Measurements from ENCODE around the gene CCL26. TPM values are rescaled to one million over a fixed set of nuclear protein-coding genes. Genes with fewer than 3 reads are reported as not detected.

The CCL26 gene, protein sequence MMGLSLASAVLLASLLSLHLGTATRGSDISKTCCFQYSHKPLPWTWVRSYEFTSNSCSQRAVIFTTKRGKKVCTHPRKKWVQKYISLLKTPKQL
- total RNA-seq = 0.89 TPM in 1 of 2 replicates, not detected in the other

- H3K27me3 Mint-ChIP-seq (ENCODE audit: low read depth) = no peaks in the 10 kb centered on the region
- H3K27ac Mint-ChIP-seq = no peak within 1 kb of the TSS
- no peaks in the 10 kb centered on the region for H3K9me3 Mint-ChIP-seq
- DNase-seq (ENCODE audit: low spot score) = no peak
- intact Hi-C loops (cut with micrococcal nuclease) = no loop called here
- H3K36me3 Mint-ChIP-seq (ENCODE audit: low read depth) = no peaks in the 10 kb centered on the region
- no peak within 1 kb of the TSS for H3K4me3 Mint-ChIP-seq (ENCODE audit: low read depth)
- H3K4me1 Mint-ChIP-seq (ENCODE audit: low read depth) = peaks cover 18% of the 10 kb centered on the region
These were observed at the start of gene CCL26 for GRCh38 chr7:75772081-75773077. TSS of gene CCL26 (minus strand) at chr7:75772211. CDS start at chr7:75772176, 35 bp downstream.

- Mint-ChIP-seq H3K27ac (no peak overlapping the region), H3K36me3 (ENCODE audit: low read depth) (no peaks in the 10 kb centered on the region), H3K4me3 (ENCODE audit: low read depth) (no peak overlapping the region), H3K4me1 (ENCODE audit: low read depth) (peaks cover 3% of the 10 kb centered on the region), H3K9me3 (no peaks in the 10 kb centered on the region), H3K27me3 (ENCODE audit: low read depth) (no peaks in the 10 kb centered on the region)
- intact Hi-C loops (cut with micrococcal nuclease) = no loop called here
- no peak for DNase-seq (ENCODE audit: low spot score)
These were observed 48.7 kb upstream of the CCL26 start for GRCh38 chr7:75820688-75821087.

GRCh38 chr7:75819711-75820110 lies 47.7 kb upstream of the CCL26 start:
- H3K4me3 Mint-ChIP-seq (ENCODE audit: low read depth) = no peak overlapping the region
- DNase-seq (ENCODE audit: low spot score) = no peak
- no peaks in the 10 kb centered on the region for H3K27me3 Mint-ChIP-seq (ENCODE audit: low read depth)
- H3K36me3 Mint-ChIP-seq (ENCODE audit: low read depth) = no peaks in the 10 kb centered on the region
- intact Hi-C loops (cut with micrococcal nuclease) = no loop called here
- peaks cover 3% of the 10 kb centered on the region for H3K4me1 Mint-ChIP-seq (ENCODE audit: low read depth)
- no peaks in the 10 kb centered on the region for H3K9me3 Mint-ChIP-seq
- no peak overlapping the region for H3K27ac Mint-ChIP-seq

GRCh38 chr7:75818472-75818871 lies 46.5 kb upstream of the CCL26 start:
- Mint-ChIP-seq H3K27me3 (ENCODE audit: low read depth) (no peaks in the 10 kb centered on the region), H3K27ac (no peak overlapping the region), H3K36me3 (ENCODE audit: low read depth) (no peaks in the 10 kb centered on the region), H3K4me1 (ENCODE audit: low read depth) (peaks cover 3% of the 10 kb centered on the region), H3K4me3 (ENCODE audit: low read depth) (no peak overlapping the region), H3K9me3 (no peaks in the 10 kb centered on the region)
- DNase-seq (ENCODE audit: low spot score) = no peak
- intact Hi-C loops (cut with micrococcal nuclease) = no loop called here

DNA sequence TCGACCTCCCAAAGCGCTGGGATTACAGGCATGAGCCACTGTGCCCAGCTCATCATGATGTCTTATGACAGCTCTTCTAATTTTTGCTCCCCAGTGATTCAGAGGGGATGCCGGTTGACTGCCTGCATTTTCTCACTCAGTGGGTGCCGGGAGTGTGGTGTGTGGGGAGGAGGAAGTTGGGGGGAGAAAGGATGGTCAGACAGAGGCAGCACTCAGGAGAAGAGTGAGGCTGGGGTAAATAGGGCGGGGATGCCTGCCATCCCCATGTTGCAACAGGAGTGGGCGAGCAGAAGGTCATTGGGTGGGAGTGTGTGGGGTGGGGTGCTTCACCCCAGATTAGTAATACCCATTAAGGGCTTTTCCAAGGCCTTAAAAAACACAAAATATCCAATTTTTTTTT lies 45.1 kb upstream of the CCL26 start:
- Mint-ChIP-seq H3K36me3 (ENCODE audit: low read depth) (no peaks in the 10 kb centered on the region), H3K27me3 (ENCODE audit: low read depth) (peaks cover 1% of the 10 kb centered on the region), H3K4me3 (ENCODE audit: low read depth) (no peak overlapping the region), H3K4me1 (ENCODE audit: low read depth) (peaks cover 3% of the 10 kb centered on the region), H3K9me3 (no peaks in the 10 kb centered on the region), H3K27ac (peak overlapping the region; percentile 61)
- DNase-seq (ENCODE audit: low spot score) = no peak
- intact Hi-C loops (cut with micrococcal nuclease) = no loop called here

DNA sequence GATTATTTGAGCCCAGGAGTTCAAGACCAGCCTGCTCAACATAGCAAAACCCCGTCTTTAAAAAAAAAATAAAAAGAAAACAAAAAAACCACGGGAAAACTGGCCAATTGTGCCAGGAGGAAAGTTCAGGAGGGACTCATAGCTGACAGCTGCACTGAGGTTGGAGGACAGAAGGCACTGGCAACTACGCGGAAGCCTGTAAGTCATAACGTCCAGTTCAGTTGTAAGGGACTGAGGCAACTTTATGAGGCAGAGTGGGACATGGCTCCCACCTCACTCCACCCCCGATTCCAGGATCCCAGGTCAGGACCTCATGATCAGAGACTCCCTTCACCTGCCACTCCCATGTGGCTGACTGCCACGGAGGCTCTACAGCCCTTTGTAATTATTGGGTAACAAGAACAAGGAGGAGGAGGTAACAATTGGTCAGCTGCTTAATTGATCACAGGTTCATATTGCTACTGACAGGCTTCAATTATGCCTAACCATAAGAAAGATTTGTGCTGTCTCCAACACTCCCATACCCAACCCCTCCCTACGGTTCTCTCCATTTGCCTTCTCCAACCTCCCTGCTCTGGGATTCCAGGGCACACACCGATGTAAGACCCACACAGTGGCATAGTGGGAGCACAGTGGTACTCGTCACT lies 43.5 kb upstream of the CCL26 start:
- no peaks in the 10 kb centered on the region for H3K9me3 Mint-ChIP-seq
- no peak overlapping the region for H3K4me3 Mint-ChIP-seq (ENCODE audit: low read depth)
- intact Hi-C loops (cut with micrococcal nuclease) = no loop called here
- H3K27me3 Mint-ChIP-seq (ENCODE audit: low read depth) = peaks cover 1% of the 10 kb centered on the region
- H3K4me1 Mint-ChIP-seq (ENCODE audit: low read depth) = peaks cover 3% of the 10 kb centered on the region
- no peak overlapping the region for H3K27ac Mint-ChIP-seq
- H3K36me3 Mint-ChIP-seq (ENCODE audit: low read depth) = no peaks in the 10 kb centered on the region
- no peak for DNase-seq (ENCODE audit: low spot score)

GRCh38 chr7:75814407-75814947 lies 42.5 kb upstream of the CCL26 start:
- no peaks in the 10 kb centered on the region for H3K36me3 Mint-ChIP-seq (ENCODE audit: low read depth)
- H3K27me3 Mint-ChIP-seq (ENCODE audit: low read depth) = peaks cover 1% of the 10 kb centered on the region

GRCh38 chr7:75813781-75814236 lies 41.8 kb upstream of the CCL26 start, which contains the start of gene CCL24:
TSS of gene CCL24 (minus strand) at chr7:75813806. CDS start at chr7:75813715, 91 bp downstream.
- no peaks in the 10 kb centered on the region for H3K36me3 Mint-ChIP-seq (ENCODE audit: low read depth)
- no peak within 1 kb of the TSS for H3K4me3 Mint-ChIP-seq (ENCODE audit: low read depth)
- DNase-seq (ENCODE audit: low spot score) = no peak
- intact Hi-C loops (cut with micrococcal nuclease) = no loop called here
- H3K4me1 Mint-ChIP-seq (ENCODE audit: low read depth) = peaks cover 3% of the 10 kb centered on the region
- H3K27ac Mint-ChIP-seq = no peak within 1 kb of the TSS
- H3K27me3 Mint-ChIP-seq (ENCODE audit: low read depth) = peaks cover 1% of the 10 kb centered on the region
- H3K9me3 Mint-ChIP-seq = no peaks in the 10 kb centered on the region

More at GRCh38 chr7:75814407-75814947, 42.5 kb upstream of the CCL26 start:
- Mint-ChIP-seq H3K4me1 (ENCODE audit: low read depth) (peaks cover 3% of the 10 kb centered on the region), H3K9me3 (no peaks in the 10 kb centered on the region), H3K27ac (no peak overlapping the region), H3K4me3 (ENCODE audit: low read depth) (no peak overlapping the region)
- intact Hi-C loops (cut with micrococcal nuclease) = no loop called here
- no peak for DNase-seq (ENCODE audit: low spot score)

- peaks cover 1% of the 10 kb centered on the region for H3K27me3 Mint-ChIP-seq (ENCODE audit: low read depth)
- peaks cover 2% of the 10 kb centered on the region for H3K9me3 Mint-ChIP-seq
- no peak overlapping the region for H3K27ac Mint-ChIP-seq
- intact Hi-C loops (cut with micrococcal nuclease) = no loop called here
- no peak overlapping the region for H3K4me3 Mint-ChIP-seq (ENCODE audit: low read depth)
- peaks cover 3% of the 10 kb centered on the region for H3K4me1 Mint-ChIP-seq (ENCODE audit: low read depth)
- DNase-seq (ENCODE audit: low spot score) = no peak
- no peaks in the 10 kb centered on the region for H3K36me3 Mint-ChIP-seq (ENCODE audit: low read depth)
These were observed 41.1 kb upstream of the CCL26 start for GRCh38 chr7:75813084-75813483.

GRCh38 chr7:75811894-75812678 lies 40.1 kb upstream of the CCL26 start:
- H3K4me3 Mint-ChIP-seq (ENCODE audit: low read depth) = no peak overlapping the region
- H3K36me3 Mint-ChIP-seq (ENCODE audit: low read depth) = no peaks in the 10 kb centered on the region

GRCh38 chr7:75809396-75809795 lies 37.4 kb upstream of the CCL26 start:
- H3K27me3 Mint-ChIP-seq (ENCODE audit: low read depth) = peaks cover 1% of the 10 kb centered on the region
- H3K9me3 Mint-ChIP-seq = peaks cover 18% of the 10 kb centered on the region
- no peaks in the 10 kb centered on the region for H3K4me1 Mint-ChIP-seq (ENCODE audit: low read depth)
- intact Hi-C loops (cut with micrococcal nuclease) = no loop called here
- H3K4me3 Mint-ChIP-seq (ENCODE audit: low read depth) = no peak overlapping the region
- H3K27ac Mint-ChIP-seq = no peak overlapping the region
- no peak for DNase-seq (ENCODE audit: low spot score)
- no peaks in the 10 kb centered on the region for H3K36me3 Mint-ChIP-seq (ENCODE audit: low read depth)

More at GRCh38 chr7:75811894-75812678, 40.1 kb upstream of the CCL26 start:
- peaks cover 1% of the 10 kb centered on the region for H3K4me1 Mint-ChIP-seq (ENCODE audit: low read depth)
- no peak overlapping the region for H3K27ac Mint-ChIP-seq
- peaks cover 11% of the 10 kb centered on the region for H3K9me3 Mint-ChIP-seq
- DNase-seq (ENCODE audit: low spot score) = no peak
- intact Hi-C loops (cut with micrococcal nuclease) = no loop called here
- peaks cover 1% of the 10 kb centered on the region for H3K27me3 Mint-ChIP-seq (ENCODE audit: low read depth)

DNA sequence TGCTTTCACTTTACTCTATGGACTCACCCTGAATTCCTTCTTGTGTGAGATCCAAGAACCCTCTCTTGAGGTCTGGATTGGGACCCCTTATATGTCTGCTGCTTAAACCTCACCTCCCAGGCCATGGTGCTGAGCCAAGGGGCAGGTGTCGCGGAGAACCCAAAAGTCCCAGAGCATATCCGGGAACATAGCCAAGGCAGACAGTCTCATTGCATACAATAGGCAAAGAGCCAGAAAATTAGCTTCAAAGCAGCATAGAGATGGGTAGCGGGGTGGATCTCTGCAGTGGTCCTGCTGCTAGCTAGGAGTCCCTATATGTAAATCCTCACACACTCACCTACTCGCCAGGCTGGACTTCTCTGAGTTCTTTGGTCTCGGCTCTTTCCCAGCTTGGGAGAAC lies 36.1 kb upstream of the CCL26 start:
- Mint-ChIP-seq H3K4me1 (ENCODE audit: low read depth) (no peaks in the 10 kb centered on the region), H3K36me3 (ENCODE audit: low read depth) (no peaks in the 10 kb centered on the region), H3K4me3 (ENCODE audit: low read depth) (no peak overlapping the region), H3K27ac (no peak overlapping the region), H3K9me3 (peaks cover 18% of the 10 kb centered on the region), H3K27me3 (ENCODE audit: low read depth) (peaks cover 3% of the 10 kb centered on the region)
- no peak for DNase-seq (ENCODE audit: low spot score)
- intact Hi-C loops (cut with micrococcal nuclease) = no loop called here

All from activated T-helper 2 cell treated with anti-CD3 and anti-CD28 coated beads, Interferon-gamma antibody, Interleukin-2, Interleukin-4, amounts not matched to agents 10 μg/mL and 5 μg/mL and 100 μg/mL, durations not matched to agents 14 hours and 24 hours and 36 hours (primary cell).